Measurements from ENCODE around the gene HGFAC.

Gene HGFAC

GRCh38 chr4:3493720-3494461, 52.1 kb downstream of the HGFAC start:
- no peaks in the 10 kb centered on the region; the same call in none of the 2 replicates for H3K27me3 ChIP-seq (replicated peaks; ENCODE audit: control insufficient read depth, insufficient read depth, low read length)
- DNase-seq (ENCODE audit: extremely low read depth, insufficient read length) = no peak

GRCh38 chr4:3494462-3494871, 52.7 kb downstream of the HGFAC start:
- Histone ChIP-seq H3K27me3 (replicated peaks; ENCODE audit: control insufficient read depth, insufficient read depth, low read length) (no peaks in the 10 kb centered on the region; the same call in 1 of the 2 replicates), H3K36me3 (ENCODE audit: control insufficient read depth, insufficient read depth, low read length) (no peaks in the 10 kb centered on the region), H3K4me3 (replicated peaks; ENCODE audit: low read depth, low read length) (no peak overlapping the region)
- TF ChIP-seq CTCF (IDR thresholded peaks at IDR 0.05; ENCODE audit: insufficient read depth, low read length, poor library complexity, severe bottlenecking) = no peak
- DNase-seq (ENCODE audit: extremely low read depth, insufficient read length) = no peak

More at GRCh38 chr4:3493720-3494461, 52.1 kb downstream of the HGFAC start:
- no peak for TF ChIP-seq CTCF (IDR thresholded peaks at IDR 0.05; ENCODE audit: insufficient read depth, low read length, poor library complexity, severe bottlenecking)
- Histone ChIP-seq H3K4me3 (replicated peaks; ENCODE audit: low read depth, low read length) (no peak overlapping the region), H3K36me3 (ENCODE audit: control insufficient read depth, insufficient read depth, low read length) (no peaks in the 10 kb centered on the region)

GRCh38 chr4:3495204-3495975, 53.6 kb downstream of the HGFAC start:
- no peak for TF ChIP-seq CTCF (IDR thresholded peaks at IDR 0.05; ENCODE audit: insufficient read depth, low read length, poor library complexity, severe bottlenecking)
- Histone ChIP-seq H3K36me3 (ENCODE audit: control insufficient read depth, insufficient read depth, low read length) (no peaks in the 10 kb centered on the region), H3K4me3 (replicated peaks; ENCODE audit: low read depth, low read length) (no peak overlapping the region), H3K27me3 (replicated peaks; ENCODE audit: control insufficient read depth, insufficient read depth, low read length) (no peaks in the 10 kb centered on the region; the same call in 1 of the 2 replicates)
- DNase-seq (ENCODE audit: extremely low read depth, insufficient read length) = no peak

GRCh38 chr4:3496021-3496420, 54.3 kb downstream of the HGFAC start:
- no peak for TF ChIP-seq CTCF (IDR thresholded peaks at IDR 0.05; ENCODE audit: insufficient read depth, low read length, poor library complexity, severe bottlenecking)
- no peaks in the 10 kb centered on the region; the same call in 1 of the 2 replicates for H3K27me3 ChIP-seq (replicated peaks; ENCODE audit: control insufficient read depth, insufficient read depth, low read length)
- no peaks in the 10 kb centered on the region; the same call in 1 of the 2 replicates for H3K36me3 ChIP-seq (ENCODE audit: control insufficient read depth, insufficient read depth, low read length)
- no peak for DNase-seq (ENCODE audit: extremely low read depth, insufficient read length)
- H3K4me3 ChIP-seq (replicated peaks; ENCODE audit: low read depth, low read length) = no peak overlapping the region

GRCh38 chr4:3497095-3497494, 55.3 kb downstream of the HGFAC start:
- DNase-seq (ENCODE audit: extremely low read depth, insufficient read length) = no peak
- no peaks in the 10 kb centered on the region; the same call in 1 of the 2 replicates for H3K36me3 ChIP-seq (ENCODE audit: control insufficient read depth, insufficient read depth, low read length)
- H3K4me3 ChIP-seq (replicated peaks; ENCODE audit: low read depth, low read length) = no peak overlapping the region
- no peaks in the 10 kb centered on the region; the same call in 1 of the 2 replicates for H3K27me3 ChIP-seq (replicated peaks; ENCODE audit: control insufficient read depth, insufficient read depth, low read length)
- no peak for TF ChIP-seq CTCF (IDR thresholded peaks at IDR 0.05; ENCODE audit: insufficient read depth, low read length, poor library complexity, severe bottlenecking)
